K562 (cell line): ENCODE results near the gene ATAD5. TPM values are rescaled to one million over a fixed set of nuclear protein-coding genes. Genes with fewer than 3 reads are reported as not detected.

ENCODE experiments used
- ATAC-seq: fragments of 200-7000 bp; cut with Tn5 transposase; 3 replicates; pipeline ENCODE4 v1.9.1; 2020; ENCODE audit warnings: moderate library complexity
- BruUV-seq: library from RNA; stranded (reverse); fragments of 400-500 nt; replicated peaks from 2 replicates; lab custom pipeline; 2021; lab: Mats Ljungman, UMichigan
- CTCF ChIA-PET: fragments of 300-600 bp; formaldehyde crosslinking; extraction: SDS; loops from one replicate; lab custom pipeline; 2021; ENCODE audit warnings: low intra/inter-chr PET ratio; lab: Yijun Ruan, JAX
- POLR2A ChIA-PET: fragments of 300-600, 350-650 bp; sonication (Branson Sonifier 250); formaldehyde crosslinking; extraction: SDS; loops from one replicate; lab custom pipeline; 2021; ENCODE audit warnings: antibody characterized with exemption, inconsistent platforms; lab: Yijun Ruan, JAX
- DNase-seq, 4 experiments: peaks; one replicate each; pipeline versions ENCODE4 v3.0.0 to v3.0.0-alpha.2; 2011 to 2018; ENCODE audit warnings: low spot score in 3 of 4, mixed read lengths in 3 of 4; ENCODE audit errors: extremely low read depth in 1 of 4
- FAIRE-seq: peaks from 2 replicates; lab custom pipeline; 2011; peaks lifted over from hg19 to GRCh38; lab: Jason Lieb, UNC
- H2AFZ ChIP-seq: 2 replicates; pipeline ENCODE4 v1.6.0; 2011; ENCODE audit warnings: low read depth, low read length, control low read depth, inconsistent platforms
- H3K27ac ChIP-seq: fragments of 200-600 bp; 3 replicates; pipeline ENCODE4 v1.8.0; 2011; ENCODE audit warnings: low read depth, mild to moderate bottlenecking, control low read depth, inconsistent platforms, low read length, moderate library complexity, mixed read lengths; ENCODE audit errors: extremely low read depth
- H3K27me3 ChIP-seq, 2 experiments: fragments of 300-600 bp in 1 of 2; 2 replicates in 1 of 2; 3 replicates in 1 of 2; pipeline versions ENCODE4 v1.6.0 to v1.8.0; 2011; ENCODE audit warnings: inconsistent platforms in 2 of 2, low read length in 2 of 2, mild to moderate bottlenecking in 1 of 2, mixed read lengths in 1 of 2, moderate library complexity in 1 of 2; ENCODE audit not compliant: control insufficient read depth in 2 of 2, insufficient read depth in 2 of 2
- H3K36me3 ChIP-seq: fragments of 300-600 bp; 3 replicates; pipeline ENCODE4 v1.8.0; 2011; ENCODE audit warnings: mild to moderate bottlenecking, low read length, inconsistent platforms; ENCODE audit not compliant: control insufficient read depth, insufficient read depth
- H3K4me1 ChIP-seq, 2 experiments: fragments of 200-600 bp in 1 of 2; replicated peaks in 1 of 2; 2 replicates in 1 of 2; 3 replicates in 1 of 2; pipeline versions ENCODE4 v1.5.1 to v1.8.0; 2011; ENCODE audit warnings: inconsistent platforms in 2 of 2, low read length in 2 of 2, mild to moderate bottlenecking in 1 of 2, mixed read lengths in 1 of 2, moderate library complexity in 1 of 2; ENCODE audit not compliant: control insufficient read depth in 2 of 2, insufficient read depth in 2 of 2
- H3K4me2 ChIP-seq: 2 replicates; pipeline ENCODE4 v1.6.1; 2011; ENCODE audit warnings: low read length, control low read depth, inconsistent platforms, mixed read lengths; ENCODE audit not compliant: insufficient read depth
- H3K4me3 ChIP-seq: fragments of 200-600 bp; sonication (generic), shearing (Covaris generic); 2 replicates; pipeline ENCODE4 v1.5.1; 2016; ENCODE audit warnings: control low read depth, inconsistent platforms
- H3K79me2 ChIP-seq: fragments of 200-600 bp; 3 replicates; pipeline ENCODE4 v1.8.0; 2011; ENCODE audit warnings: low read length, inconsistent platforms; ENCODE audit not compliant: control insufficient read depth, insufficient read depth
- H3K9ac ChIP-seq, 2 experiments: 2 replicates each; pipeline versions ENCODE4 v1.6.0 to v1.6.1; 2011; ENCODE audit warnings: low read depth in 2 of 2, low read length in 2 of 2, control low read depth in 1 of 2, inconsistent platforms in 1 of 2, mild to moderate bottlenecking in 1 of 2, mixed read lengths in 1 of 2; ENCODE audit not compliant: insufficient read depth in 1 of 2
- H3K9me1 ChIP-seq: one replicate; pipeline ENCODE4 v1.6.0; 2011; ENCODE audit warnings: inconsistent platforms, mild to moderate bottlenecking, low read length, moderate library complexity; ENCODE audit not compliant: control insufficient read depth, insufficient read depth
- H3K9me3 ChIP-seq: replicated peaks from 2 replicates; pipeline ENCODE4 v1.5.1; 2011; ENCODE audit warnings: low read depth, low read length, inconsistent platforms; ENCODE audit not compliant: control insufficient read depth, insufficient read depth
- H4K20me1 ChIP-seq: replicated peaks from 2 replicates; pipeline ENCODE4 v1.6.1; 2011; ENCODE audit warnings: low read length, inconsistent platforms, mixed read lengths; ENCODE audit not compliant: control insufficient read depth, insufficient read depth
- BACH1 ChIP-seq: fragments of 200-800 bp; sonication (Bioruptor generic); IDR thresholded peaks from 2 replicates; pipeline ENCODE4 v1.6.1; 2016; ENCODE audit warnings: missing genetic modification characterization, missing compliant biosample characterization
- HNRNPH1 ChIP-seq: fragments of 200-400 bp; formaldehyde crosslinking; optimal IDR thresholded peaks from 2 replicates; pipeline ENCODE3; 2017; ENCODE audit warnings: low read depth, mild to moderate bottlenecking, low read length, moderate library complexity
- NELFE ChIP-seq: IDR thresholded peaks from 2 replicates; pipeline ENCODE4 v1.6.1; 2011; ENCODE audit warnings: mild to moderate bottlenecking; ENCODE audit not compliant: insufficient read depth, insufficient read length
- SFPQ ChIP-seq: fragments of 200-400 bp; formaldehyde crosslinking; IDR thresholded peaks from 2 replicates; pipeline ENCODE4 v1.6.1; 2017; ENCODE audit warnings: mild to moderate bottlenecking, low read depth, low read length, moderate library complexity
- ZNF277 ChIP-seq: fragments of 250-450 bp; sonication (Bioruptor Pico); IDR thresholded peaks from 2 replicates; pipeline ENCODE4 v1.8.0; 2022; ENCODE audit warnings: inconsistent platforms, mild to moderate bottlenecking, moderate library complexity, borderline replicate concordance
- WGBS: fragments of 100-300 bp; shearing (Covaris generic); methylation state at CpG from one replicate; pipeline ENCODE4 v1.1.6; 2016; ENCODE audit warnings: low coverage, mixed read lengths; ENCODE audit not compliant: insufficient coverage; ENCODE audit errors: missing lambda C conversion rate; 5-methylcytosine and 5-hydroxymethylcytosine counted together
- in situ Hi-C: fragments of 300-500 bp; cut with MboI; formaldehyde crosslinking; loops from 4 replicates; pipeline ENCODE4 v1.15.0; 2018; ENCODE audit warnings: inconsistent platforms, mixed read lengths
- intact Hi-C: fragments of 100-400 bp; cut with micrococcal nuclease; formaldehyde crosslinking; loops from 2 replicates; pipeline ENCODE4 v1.14.2; 2022
- polyA plus RNA-seq, 8 experiments: library from polyadenylated mRNA; depleted of rRNA in 4 of 8; stranded (reverse) in 5 of 8; unstranded in 3 of 8; fragments of >200 nt; fragmentation: Nextera tagmentation in 2 of 8; fragmentation: Illumina TruSeq in 1 of 8; extraction: Ambion mirVana in 2 of 8; extraction: Trizol in 1 of 8; gene quantifications; 2 replicates each; pipeline versions ENCODE4 v1.2.1 to v1.2.3, GENCODE V29; 2011 to 2014; ENCODE audit warnings: inconsistent platforms in 1 of 8, missing spikeins in 1 of 8
- total RNA-seq, 7 experiments: library from RNA; depleted of rRNA in 6 of 7; stranded (reverse); fragments of >200 nt in 6 of 7; fragmentation: Illumina TruSeq in 2 of 7; extraction: Trizol in 2 of 7; gene quantifications; 2 replicates each; pipeline versions ENCODE4 v1.2.1 to v1.2.3, GENCODE V29; 2011 to 2021; ENCODE audit warnings: low replicate concordance in 1 of 7
- TF ChIP-seq, protein P1 (sequence below): sonication (generic); formaldehyde crosslinking; IDR thresholded peaks from 2 replicates; pipeline ENCODE4 v1.8.1; 2023; ENCODE audit warnings: mild to moderate bottlenecking, missing genetic modification reagents
- TF ChIP-seq, protein P2 (sequence below): fragments of 250-450 bp; sonication (Bioruptor Pico); IDR thresholded peaks from 2 replicates; pipeline ENCODE4 v1.4.0; 2020; ENCODE audit warnings: mild to moderate bottlenecking, moderate library complexity

Gene ATAD5
- total and polyA plus RNA-seq, 9 of the 15 experiments (the other 6 are each of a cell fraction or from before 2014, with no cell fraction given), result 4.6 to 25.6 (median 19.5) TPM

- no peak for TF ChIP-seq SFPQ
- no peak for TF ChIP-seq NELFE
- no peak for TF ChIP-seq ZNF277 (CRISPR knock-in tag)
Observed at GRCh38 chr17:30906101-30906911, 74.5 kb downstream of the ATAD5 start, which contains the start of gene TEFM (continued).

DNA sequence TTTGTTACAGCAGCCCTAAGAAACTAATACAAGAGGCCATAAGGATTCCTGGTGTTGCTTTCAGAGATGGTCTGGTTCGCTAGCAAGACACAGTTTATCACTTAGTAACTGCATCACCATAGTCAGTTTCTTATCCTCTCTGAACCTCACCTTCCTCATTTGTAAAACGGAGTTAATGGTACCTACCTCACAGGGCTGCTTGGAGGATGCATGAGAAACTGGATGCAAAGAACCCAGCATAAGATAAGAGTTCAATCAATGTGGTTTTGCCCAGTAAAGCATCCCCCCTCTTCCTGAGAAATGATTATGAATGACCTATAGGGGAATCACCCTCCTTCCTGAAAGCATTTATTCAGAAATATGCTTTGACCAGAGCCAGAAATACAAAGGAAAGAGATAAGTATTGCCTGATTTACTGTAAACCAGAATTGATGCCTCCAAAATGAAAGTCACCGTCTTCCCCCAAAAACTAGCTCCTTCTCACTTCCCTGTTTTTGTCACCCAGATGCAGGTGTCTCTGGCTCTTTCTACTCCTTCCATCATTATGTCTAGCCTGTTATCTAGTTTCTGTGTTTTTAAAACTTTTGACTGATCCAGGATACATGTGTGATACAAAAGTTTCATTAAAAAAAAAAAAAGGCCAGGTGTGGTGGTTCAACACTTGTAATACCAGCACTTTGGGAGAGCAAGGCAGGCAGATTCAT, 77.1 kb downstream of the ATAD5 start:
- no peak for FAIRE-seq
- Histone ChIP-seq H3K9me1 (no peaks in the 10 kb centered on the region), H3K27me3 (no peaks in the 10 kb centered on the region), H3K36me3 (peaks cover 6% of the 10 kb centered on the region; the same call in 1 of the 3 replicates), H3K27ac (no peak overlapping the region), H2AFZ (no peak overlapping the region), H3K9me3 (no peaks in the 10 kb centered on the region), H4K20me1 (no peaks in the 10 kb centered on the region), H3K9ac (no peak overlapping the region), H3K4me2 (no peak overlapping the region), H3K4me1 (peaks cover 3 to 4% of the 10 kb centered on the region in 2 experiments; a peak in 3 of 5 replicates), H3K4me3 (no peak overlapping the region), H3K79me2 (peaks cover 25% of the 10 kb centered on the region)
- ATAC-seq, result no peak
- POLR2A ChIA-PET, result no interaction called here
- BruUV-seq, result no TSS peak
- intact Hi-C loops (no loop called here), in situ Hi-C loops (no loop called here)
- no peak for DNase-seq
- CTCF ChIA-PET, result no interaction called here
- 19% methylated on average over 3 of the region's 3 CpGs for WGBS
- TF ChIP-seq BACH1 (tag) (no peak), HNRNPH1 (no peak)
- TF ChIP-seq, protein P1, sequence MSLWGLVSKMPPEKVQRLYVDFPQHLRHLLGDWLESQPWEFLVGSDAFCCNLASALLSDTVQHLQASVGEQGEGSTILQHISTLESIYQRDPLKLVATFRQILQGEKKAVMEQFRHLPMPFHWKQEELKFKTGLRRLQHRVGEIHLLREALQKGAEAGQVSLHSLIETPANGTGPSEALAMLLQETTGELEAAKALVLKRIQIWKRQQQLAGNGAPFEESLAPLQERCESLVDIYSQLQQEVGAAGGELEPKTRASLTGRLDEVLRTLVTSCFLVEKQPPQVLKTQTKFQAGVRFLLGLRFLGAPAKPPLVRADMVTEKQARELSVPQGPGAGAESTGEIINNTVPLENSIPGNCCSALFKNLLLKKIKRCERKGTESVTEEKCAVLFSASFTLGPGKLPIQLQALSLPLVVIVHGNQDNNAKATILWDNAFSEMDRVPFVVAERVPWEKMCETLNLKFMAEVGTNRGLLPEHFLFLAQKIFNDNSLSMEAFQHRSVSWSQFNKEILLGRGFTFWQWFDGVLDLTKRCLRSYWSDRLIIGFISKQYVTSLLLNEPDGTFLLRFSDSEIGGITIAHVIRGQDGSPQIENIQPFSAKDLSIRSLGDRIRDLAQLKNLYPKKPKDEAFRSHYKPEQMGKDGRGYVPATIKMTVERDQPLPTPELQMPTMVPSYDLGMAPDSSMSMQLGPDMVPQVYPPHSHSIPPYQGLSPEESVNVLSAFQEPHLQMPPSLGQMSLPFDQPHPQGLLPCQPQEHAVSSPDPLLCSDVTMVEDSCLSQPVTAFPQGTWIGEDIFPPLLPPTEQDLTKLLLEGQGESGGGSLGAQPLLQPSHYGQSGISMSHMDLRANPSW (CRISPR knock-in tag), result no peak
- TF ChIP-seq, protein P2, sequence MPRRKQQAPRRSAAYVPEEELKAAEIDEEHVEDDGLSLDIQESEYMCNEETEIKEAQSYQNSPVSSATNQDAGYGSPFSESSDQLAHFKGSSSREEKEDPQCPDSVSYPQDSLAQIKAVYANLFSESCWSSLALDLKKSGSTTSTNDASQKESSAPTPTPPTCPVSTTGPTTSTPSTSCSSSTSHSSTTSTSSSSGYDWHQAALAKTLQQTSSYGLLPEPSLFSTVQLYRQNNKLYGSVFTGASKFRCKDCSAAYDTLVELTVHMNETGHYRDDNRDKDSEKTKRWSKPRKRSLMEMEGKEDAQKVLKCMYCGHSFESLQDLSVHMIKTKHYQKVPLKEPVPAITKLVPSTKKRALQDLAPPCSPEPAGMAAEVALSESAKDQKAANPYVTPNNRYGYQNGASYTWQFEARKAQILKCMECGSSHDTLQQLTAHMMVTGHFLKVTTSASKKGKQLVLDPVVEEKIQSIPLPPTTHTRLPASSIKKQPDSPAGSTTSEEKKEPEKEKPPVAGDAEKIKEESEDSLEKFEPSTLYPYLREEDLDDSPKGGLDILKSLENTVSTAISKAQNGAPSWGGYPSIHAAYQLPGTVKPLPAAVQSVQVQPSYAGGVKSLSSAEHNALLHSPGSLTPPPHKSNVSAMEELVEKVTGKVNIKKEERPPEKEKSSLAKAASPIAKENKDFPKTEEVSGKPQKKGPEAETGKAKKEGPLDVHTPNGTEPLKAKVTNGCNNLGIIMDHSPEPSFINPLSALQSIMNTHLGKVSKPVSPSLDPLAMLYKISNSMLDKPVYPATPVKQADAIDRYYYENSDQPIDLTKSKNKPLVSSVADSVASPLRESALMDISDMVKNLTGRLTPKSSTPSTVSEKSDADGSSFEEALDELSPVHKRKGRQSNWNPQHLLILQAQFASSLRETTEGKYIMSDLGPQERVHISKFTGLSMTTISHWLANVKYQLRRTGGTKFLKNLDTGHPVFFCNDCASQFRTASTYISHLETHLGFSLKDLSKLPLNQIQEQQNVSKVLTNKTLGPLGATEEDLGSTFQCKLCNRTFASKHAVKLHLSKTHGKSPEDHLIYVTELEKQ, result no peak
